ENCODE measurements around the gene FNDC3B. TPM values are rescaled to one million over a fixed set of nuclear protein-coding genes. Genes with fewer than 3 reads are reported as not detected.

Gene FNDC3B
- total RNA-seq, 1 donor from 2014 or later = 71.3 TPM

DNA sequence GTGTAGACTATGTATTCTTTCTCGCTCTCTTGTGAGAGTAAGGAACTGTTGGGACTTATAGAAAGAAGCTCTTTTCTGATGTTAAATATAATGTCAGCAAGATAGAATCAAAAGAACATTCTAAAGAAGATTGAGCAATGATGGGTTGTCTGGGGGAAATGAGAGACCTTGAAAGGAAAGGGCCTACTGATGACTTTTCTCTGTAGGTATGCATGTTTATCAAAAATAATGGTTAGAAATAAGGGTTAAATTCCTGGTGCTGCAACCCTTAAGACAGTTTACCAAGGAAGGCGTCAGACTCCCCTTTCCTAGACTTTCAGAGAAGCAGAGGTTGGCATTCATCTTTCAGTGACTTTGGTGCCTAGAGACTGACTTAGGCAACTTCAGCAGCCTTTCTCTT, 339.1 kb downstream of the FNDC3B start:
- Histone ChIP-seq H3K27me3 (ENCODE audit: control insufficient read depth, insufficient read depth, low read length) (no peaks in the 10 kb centered on the region), H3K36me3 (ENCODE audit: control insufficient read depth, insufficient read depth, low read length) (peaks cover 3% of the 10 kb centered on the region), H3K4me3 (ENCODE audit: low read depth, low read length) (no peak overlapping the region)
- TF ChIP-seq, protein P1, sequence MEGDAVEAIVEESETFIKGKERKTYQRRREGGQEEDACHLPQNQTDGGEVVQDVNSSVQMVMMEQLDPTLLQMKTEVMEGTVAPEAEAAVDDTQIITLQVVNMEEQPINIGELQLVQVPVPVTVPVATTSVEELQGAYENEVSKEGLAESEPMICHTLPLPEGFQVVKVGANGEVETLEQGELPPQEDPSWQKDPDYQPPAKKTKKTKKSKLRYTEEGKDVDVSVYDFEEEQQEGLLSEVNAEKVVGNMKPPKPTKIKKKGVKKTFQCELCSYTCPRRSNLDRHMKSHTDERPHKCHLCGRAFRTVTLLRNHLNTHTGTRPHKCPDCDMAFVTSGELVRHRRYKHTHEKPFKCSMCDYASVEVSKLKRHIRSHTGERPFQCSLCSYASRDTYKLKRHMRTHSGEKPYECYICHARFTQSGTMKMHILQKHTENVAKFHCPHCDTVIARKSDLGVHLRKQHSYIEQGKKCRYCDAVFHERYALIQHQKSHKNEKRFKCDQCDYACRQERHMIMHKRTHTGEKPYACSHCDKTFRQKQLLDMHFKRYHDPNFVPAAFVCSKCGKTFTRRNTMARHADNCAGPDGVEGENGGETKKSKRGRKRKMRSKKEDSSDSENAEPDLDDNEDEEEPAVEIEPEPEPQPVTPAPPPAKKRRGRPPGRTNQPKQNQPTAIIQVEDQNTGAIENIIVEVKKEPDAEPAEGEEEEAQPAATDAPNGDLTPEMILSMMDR (IDR thresholded peaks at IDR 0.05; ENCODE audit: insufficient read depth, low read length, poor library complexity, severe bottlenecking) = no peak
- no peak for DNase-seq (ENCODE audit: low read depth)

DNA sequence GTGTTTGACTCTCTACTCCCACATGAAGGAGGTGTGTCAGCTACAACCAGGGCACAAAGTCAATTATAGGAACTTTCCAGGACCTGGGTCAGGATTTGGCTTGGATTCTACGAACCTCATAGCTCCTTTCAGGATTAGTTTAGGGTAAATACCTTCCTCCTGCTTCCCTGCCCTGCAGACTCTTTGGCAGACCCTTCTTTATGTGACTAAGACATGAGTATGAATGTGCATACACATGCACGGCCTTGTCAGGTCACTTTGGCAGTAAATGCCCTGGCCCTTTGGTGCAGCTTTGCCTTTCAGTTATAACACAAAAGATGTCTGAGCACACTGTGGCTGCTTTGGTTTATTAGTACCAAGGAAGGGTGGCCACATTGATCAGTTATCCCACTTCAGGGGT, 340.0 kb downstream of the FNDC3B start:
- Histone ChIP-seq H3K36me3 (ENCODE audit: control insufficient read depth, insufficient read depth, low read length) (peaks cover 3% of the 10 kb centered on the region), H3K27me3 (ENCODE audit: control insufficient read depth, insufficient read depth, low read length) (no peaks in the 10 kb centered on the region), H3K4me3 (ENCODE audit: low read depth, low read length) (no peak overlapping the region)
- DNase-seq (ENCODE audit: low read depth) = no peak
- TF ChIP-seq, protein P1 (IDR thresholded peaks at IDR 0.05; ENCODE audit: insufficient read depth, low read length, poor library complexity, severe bottlenecking) = no peak

GRCh38 chr3:172380632-172381031, 341.3 kb downstream of the FNDC3B start:
- peaks cover 3% of the 10 kb centered on the region for H3K36me3 ChIP-seq (ENCODE audit: control insufficient read depth, insufficient read depth, low read length)
- no peak overlapping the region for H3K4me3 ChIP-seq (ENCODE audit: low read depth, low read length)
- no peak for DNase-seq (ENCODE audit: low read depth)
- no peaks in the 10 kb centered on the region for H3K27me3 ChIP-seq (ENCODE audit: control insufficient read depth, insufficient read depth, low read length)
- TF ChIP-seq, protein P1 (IDR thresholded peaks at IDR 0.05; ENCODE audit: insufficient read depth, low read length, poor library complexity, severe bottlenecking) = no peak

DNA sequence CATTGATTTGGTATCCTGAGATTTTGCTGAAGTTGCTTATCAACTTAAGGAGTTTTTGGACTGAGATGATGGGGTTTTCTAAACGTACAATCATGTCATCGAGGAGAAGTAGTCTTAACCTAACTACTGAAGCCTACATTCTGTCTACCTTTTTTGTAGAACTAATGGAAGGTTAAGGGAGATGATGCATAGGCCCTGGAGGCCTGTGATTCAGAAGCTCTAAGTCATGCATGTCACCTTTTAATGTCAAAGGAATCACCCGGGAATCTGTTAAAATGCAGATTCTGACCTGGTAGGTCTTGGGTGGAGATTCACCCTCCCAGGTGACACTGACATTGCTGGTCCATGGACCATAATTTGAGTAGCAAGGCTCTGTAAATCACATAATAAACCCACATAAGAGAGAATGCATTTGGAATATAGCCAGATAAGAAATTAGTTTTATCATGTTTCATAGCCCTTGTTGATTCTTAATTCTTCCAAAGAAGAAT, 344.0 kb downstream of the FNDC3B start:
- Histone ChIP-seq H3K27me3 (ENCODE audit: control insufficient read depth, insufficient read depth, low read length) (no peaks in the 10 kb centered on the region), H3K36me3 (ENCODE audit: control insufficient read depth, insufficient read depth, low read length) (peaks cover 1% of the 10 kb centered on the region), H3K4me3 (ENCODE audit: low read depth, low read length) (no peak overlapping the region)
- no peak for DNase-seq (ENCODE audit: low read depth)
- TF ChIP-seq, protein P1 (IDR thresholded peaks at IDR 0.05; ENCODE audit: insufficient read depth, low read length, poor library complexity, severe bottlenecking) = no peak

DNA sequence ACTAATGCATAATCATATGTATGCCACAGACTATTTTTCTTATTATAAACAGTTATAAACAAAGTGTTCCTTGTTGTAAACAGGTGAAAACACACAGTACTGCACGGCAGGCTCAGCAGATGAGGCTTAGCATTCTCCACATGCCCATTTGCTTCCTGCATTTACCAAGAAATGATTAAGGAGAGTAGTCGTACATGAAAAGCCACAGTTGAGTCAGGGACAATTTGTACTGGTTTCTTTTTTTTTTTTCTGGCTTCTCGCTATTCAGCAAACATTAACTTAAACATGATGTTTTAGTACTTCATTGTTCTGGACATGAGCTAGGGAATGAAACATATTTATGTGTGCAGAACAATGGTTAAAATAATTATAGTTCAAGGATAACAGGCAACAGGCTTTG, 345.5 kb downstream of the FNDC3B start:
- peak; percentile 37 for DNase-seq (ENCODE audit: low read depth)
- TF ChIP-seq, protein P1 (IDR thresholded peaks at IDR 0.05; ENCODE audit: insufficient read depth, low read length, poor library complexity, severe bottlenecking) = no peak
- H3K36me3 ChIP-seq (ENCODE audit: control insufficient read depth, insufficient read depth, low read length) = no peaks in the 10 kb centered on the region
- no peak overlapping the region for H3K4me3 ChIP-seq (ENCODE audit: low read depth, low read length)
- no peaks in the 10 kb centered on the region for H3K27me3 ChIP-seq (ENCODE audit: control insufficient read depth, insufficient read depth, low read length)

DNA sequence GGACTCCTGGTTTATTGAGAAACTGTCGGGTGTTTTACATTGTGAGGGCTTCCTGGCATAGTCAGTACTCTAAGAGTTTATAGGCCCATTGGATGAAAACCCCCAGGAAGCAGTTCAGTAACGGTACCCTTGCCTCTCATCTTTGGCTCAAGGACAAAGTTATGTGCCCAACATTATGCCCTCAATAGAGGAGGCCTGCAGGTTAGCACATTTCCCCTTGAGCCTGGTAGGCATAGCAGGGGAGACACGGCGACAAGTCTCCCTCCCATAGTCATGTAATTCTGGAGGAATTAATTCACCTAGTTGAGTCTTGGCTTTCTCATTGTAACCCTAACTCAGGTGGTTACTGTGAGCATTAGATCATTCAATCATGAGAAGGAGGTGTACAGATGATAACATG, 348.4 kb downstream of the FNDC3B start:
- no peak overlapping the region for H3K4me3 ChIP-seq (ENCODE audit: low read depth, low read length)
- DNase-seq (ENCODE audit: low read depth) = no peak
- H3K36me3 ChIP-seq (ENCODE audit: control insufficient read depth, insufficient read depth, low read length) = no peaks in the 10 kb centered on the region
- no peaks in the 10 kb centered on the region for H3K27me3 ChIP-seq (ENCODE audit: control insufficient read depth, insufficient read depth, low read length)
- TF ChIP-seq, protein P1 (IDR thresholded peaks at IDR 0.05; ENCODE audit: insufficient read depth, low read length, poor library complexity, severe bottlenecking) = no peak

Data from kidney epithelial cell (primary cell).